Hypothalamus (tissue), 51 donors: Measurements from ENCODE around the gene TXK.

Source experiments
- DNase-seq, 51 donors: peaks; one replicate each; lab custom pipeline; 2025; lab: John Stamatoyannopoulos, UW

TXK gene

GRCh38 chr4:48108309-48109073, 25.6 kb downstream of the TXK start:
- DNase-seq: no peak

DNA sequence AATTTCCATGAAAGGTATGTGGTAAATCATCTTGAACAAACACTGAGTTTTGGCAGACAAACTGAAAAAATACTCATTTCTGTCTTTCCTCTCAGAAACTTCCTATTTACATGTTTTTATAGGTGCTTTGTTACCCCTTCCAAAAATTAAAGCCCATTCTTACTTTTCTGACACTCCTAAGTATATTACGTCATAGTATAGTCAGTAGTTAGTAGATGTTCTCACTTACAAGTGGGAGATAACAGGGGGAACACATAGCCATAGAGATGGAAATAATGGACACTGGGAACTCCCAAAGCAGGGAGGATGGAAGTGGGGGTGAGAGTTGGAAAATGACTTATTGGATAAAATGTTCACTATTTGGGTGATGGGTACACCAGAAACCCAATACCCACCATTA, 28.8 kb downstream of the TXK start:
- no peak for DNase-seq

DNA sequence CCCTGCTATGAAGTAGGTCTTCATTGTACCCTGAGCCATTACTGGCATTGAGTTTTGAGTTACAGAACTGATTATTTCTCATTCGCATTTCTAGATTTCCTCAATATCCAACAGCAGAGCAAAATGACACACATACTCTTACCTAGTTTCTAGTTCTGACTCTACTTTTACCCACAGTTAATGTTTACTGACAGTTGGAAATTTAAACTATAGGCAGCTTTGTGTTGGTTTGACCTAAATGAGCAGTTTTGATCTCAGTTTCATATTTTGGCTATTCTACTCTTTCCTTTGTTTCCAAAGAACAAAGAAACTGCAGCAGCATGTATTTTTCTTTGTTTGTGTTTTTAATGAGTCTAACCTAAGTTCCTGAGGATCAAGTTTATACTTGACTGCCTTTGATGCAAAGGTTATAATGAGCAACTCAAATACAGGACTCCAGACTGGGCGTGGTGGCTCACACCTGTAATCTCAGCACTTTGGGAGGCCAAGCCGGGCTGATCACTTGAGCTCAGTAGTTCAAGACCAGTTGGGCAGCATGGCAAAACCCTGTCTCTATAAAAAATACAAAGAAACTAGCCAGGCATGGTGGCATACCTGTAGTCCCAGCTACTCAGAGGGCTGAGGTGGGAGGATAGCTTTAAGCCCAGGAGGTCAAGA, 30.4 kb downstream of the TXK start:
- no peak for DNase-seq

DNA sequence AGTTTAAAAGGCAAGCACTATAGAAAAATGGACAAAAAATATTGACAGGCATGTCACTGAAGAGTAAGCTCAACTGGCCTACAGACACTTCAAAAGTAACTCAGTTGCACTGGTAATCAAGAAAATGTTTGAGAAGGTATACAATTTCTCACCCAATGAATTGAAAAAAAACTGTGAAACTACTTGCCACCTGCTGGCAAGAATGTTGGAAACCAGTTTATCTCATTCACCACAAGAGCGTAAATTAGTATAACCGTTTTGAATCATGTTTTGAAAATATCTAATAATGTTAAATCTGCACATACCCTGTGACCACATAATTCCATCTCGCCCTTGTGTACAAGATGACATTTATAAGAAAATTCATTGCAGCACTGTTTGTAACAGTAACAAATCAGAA, 31.7 kb downstream of the TXK start:
- DNase-seq: no peak

GRCh38 chr4:48100256-48100655, 33.8 kb downstream of the TXK start:
- no peak for DNase-seq

DNA sequence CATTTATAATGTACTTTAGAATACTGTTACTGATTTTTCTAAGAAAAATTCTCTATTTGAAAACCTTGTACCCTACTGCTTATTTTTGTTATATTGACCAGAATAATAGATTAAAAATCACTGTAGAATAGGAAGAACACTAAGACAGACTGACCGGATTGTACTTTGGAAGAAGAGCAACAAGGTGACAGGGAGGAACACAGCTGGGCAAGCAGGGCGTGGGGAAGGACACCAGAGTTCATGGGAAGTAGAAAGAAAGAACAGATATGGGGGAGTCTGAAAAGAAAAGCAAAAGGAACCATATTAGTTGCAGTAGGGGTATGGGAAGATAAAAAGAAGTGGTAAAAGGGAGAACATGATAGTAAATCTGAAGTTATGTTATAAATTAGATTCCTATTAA, 38.6 kb downstream of the TXK start:
- DNase-seq: no peak

- DNase-seq: no peak
These were observed 40.0 kb downstream of the TXK start for GRCh38 chr4:48093991-48094416.

- DNase-seq: no peak
These were observed 43.4 kb downstream of the TXK start for GRCh38 chr4:48090621-48091020.

- no peak for DNase-seq
These were observed 48.0 kb downstream of the TXK start for GRCh38 chr4:48085821-48086589.

DNA sequence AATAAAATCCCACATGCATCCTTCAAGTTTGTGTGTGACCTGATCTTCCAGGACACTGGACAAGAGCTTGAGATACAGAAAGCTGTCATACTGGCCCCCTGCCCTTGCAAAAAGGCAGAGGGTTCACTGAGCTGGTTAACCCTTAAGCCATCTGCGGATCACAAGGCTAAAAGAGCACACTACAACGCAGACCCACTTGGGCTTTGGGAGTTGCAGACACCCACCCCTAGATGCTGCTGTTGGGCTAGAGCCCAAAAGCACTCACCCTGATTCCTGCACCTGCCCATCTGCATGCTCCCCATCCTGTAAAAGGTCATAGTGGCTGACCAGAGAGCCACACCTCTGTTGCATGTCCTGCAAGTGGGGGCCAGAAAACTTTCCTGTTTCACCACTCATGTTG, 51.1 kb downstream of the TXK start:
- no peak for DNase-seq

DNA sequence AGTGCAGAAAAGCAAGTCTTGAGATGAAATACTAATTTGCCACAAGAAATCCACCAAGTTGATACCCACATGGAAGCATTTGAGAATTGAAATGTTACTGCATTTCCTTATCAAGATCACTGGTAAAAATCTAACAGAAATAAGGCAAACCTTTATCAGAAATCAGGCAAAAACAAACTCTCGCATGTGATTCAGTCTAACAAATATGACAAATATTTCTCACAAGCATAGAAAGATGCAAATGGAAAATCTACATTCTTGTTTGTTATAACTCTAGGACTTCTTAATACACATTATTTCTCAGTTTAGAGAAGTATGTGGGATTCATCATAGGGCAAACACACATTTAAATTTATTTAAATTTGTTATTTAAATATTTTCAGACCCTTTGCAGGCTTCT, 52.9 kb downstream of the TXK start:
- DNase-seq: no peak

- no peak for DNase-seq
These were observed 54.1 kb downstream of the TXK start for GRCh38 chr4:48079972-48080391.

GRCh38 chr4:48078862-48079655, 55.0 kb downstream of the TXK start:
- no peak for DNase-seq

DNA sequence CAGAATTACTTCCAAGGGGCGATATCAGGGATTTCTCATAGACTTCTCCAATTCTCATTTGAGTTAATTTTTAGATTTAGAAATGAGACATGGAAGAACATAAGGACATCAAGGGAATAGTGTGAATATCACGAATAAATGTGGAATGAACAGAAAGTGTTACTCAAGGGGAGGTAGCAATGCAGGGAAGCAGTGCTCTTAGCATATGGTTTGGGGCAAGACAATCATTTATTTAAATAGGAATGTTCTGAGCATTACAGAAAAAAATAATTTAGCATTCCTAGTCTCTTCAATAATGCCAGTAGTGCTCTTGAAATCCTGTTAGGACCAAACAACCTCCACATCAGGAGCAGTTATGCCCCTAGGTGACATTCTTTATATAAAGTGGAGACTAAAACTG, 55.6 kb downstream of the TXK start:
- DNase-seq: no peak

- DNase-seq: no peak
These were observed 59.4 kb downstream of the TXK start for GRCh38 chr4:48074657-48075056.

DNA sequence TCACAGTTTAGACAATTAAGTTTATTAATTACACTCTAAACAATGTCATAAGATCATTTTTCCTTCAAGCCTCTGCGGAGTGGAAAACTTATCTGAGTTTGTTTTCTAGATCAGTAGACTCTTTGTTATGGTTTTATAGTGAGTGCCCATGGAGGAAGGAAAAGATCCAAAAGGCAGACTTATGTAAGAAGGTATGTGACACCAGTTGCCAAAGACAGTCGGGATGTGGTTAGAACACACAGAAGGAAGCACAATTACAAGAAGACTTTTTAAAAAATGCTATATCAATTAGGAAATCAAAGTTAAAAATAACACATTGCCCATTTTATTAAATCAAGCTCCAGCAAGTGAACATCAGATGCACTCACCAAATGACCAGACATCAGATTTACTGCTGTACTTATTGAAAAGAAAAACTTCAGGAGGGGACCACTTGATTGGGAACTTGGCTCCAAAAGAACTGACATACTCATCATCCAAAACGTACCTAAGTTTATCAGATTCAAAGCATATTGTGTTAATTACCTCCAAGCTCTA, 60.4 kb downstream of the TXK start:
- DNase-seq: no peak

- DNase-seq: no peak
These were observed 62.9 kb downstream of the TXK start for GRCh38 chr4:48071191-48071590.

DNA sequence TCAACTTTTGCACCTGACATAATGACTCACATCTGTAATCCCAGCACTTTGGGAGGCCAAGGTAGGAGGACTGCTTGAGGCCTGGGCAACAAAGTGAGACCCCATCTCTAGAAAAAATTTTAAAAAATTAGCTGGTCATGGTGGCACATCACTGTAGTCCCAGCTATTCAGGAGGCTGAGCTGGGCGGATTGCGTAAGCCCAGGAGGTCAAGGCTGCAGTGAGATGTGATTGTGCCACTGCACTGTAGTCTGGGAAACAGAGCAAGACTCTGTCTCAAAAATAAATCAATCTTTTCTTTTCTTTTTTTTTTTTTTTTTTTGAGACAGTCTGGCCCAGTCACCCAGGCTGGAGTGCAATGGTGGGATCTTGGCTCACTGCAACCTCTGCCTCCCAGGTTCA, 65.0 kb downstream of the TXK start:
- DNase-seq: no peak

GRCh38 chr4:48068182-48068581, 65.9 kb downstream of the TXK start:
- no peak for DNase-seq

- DNase-seq: no peak
These were observed 66.5 kb downstream of the TXK start for GRCh38 chr4:48067536-48067935.
